Left ventricle myocardium inferior (tissue), 1 donor: ENCODE data around the gene TENM3. TPM values are rescaled to one million over a fixed set of nuclear protein-coding genes. Genes with fewer than 3 reads are reported as not detected.

Experiments
- DNase-seq: peaks from one replicate; pipeline ENCODE4 v3.0.0-alpha.2; 2020
- H3K27ac ChIP-seq: fragments of 200-600 bp; replicated peaks from 2 replicates; pipeline ENCODE4 v1.8.0; 2021
- H3K27me3 ChIP-seq: fragments of 200-600 bp; 2 replicates; pipeline ENCODE4 v1.8.0; 2021; ENCODE audit warnings: low read depth
- H3K36me3 ChIP-seq: fragments of 200-600 bp; 2 replicates; pipeline ENCODE4 v1.8.0; 2021
- H3K4me1 ChIP-seq: fragments of 200-600 bp; 2 replicates; pipeline ENCODE4 v1.8.0; 2021
- H3K4me3 ChIP-seq: fragments of 200-600 bp; 2 replicates; pipeline ENCODE4 v1.8.0; 2021; ENCODE audit warnings: mild to moderate bottlenecking, moderate library complexity
- H3K9me3 ChIP-seq: fragments of 200-600 bp; replicated peaks from 2 replicates; pipeline ENCODE4 v1.8.0; 2021
- CTCF ChIP-seq: fragments of 200-600 bp; IDR thresholded peaks from 2 replicates; pipeline ENCODE4 v1.8.0; 2021; ENCODE audit warnings: antibody characterized with exemption, mild to moderate bottlenecking, borderline replicate concordance
- intact Hi-C: fragments of 100-400 bp; cut with micrococcal nuclease; formaldehyde crosslinking; loops from one replicate; pipeline ENCODE4 v1.11.0; 2022
- total RNA-seq: library from RNA; stranded (reverse); fragmentation: NEBNext Ultra II Directional; extraction: Animal tissue kit (Norgen Biotek cat#: 25700); gene quantifications from one replicate; pipeline ENCODE4 v1.2.1, GENCODE V29; 2021
- donor health status: DM: no; HTN: yes; CAD: no; lungs with severe emphysema.

The TENM3 gene
- total RNA-seq, 1 donor from 2014 or later: 1.5 TPM

GRCh38 chr4:182496408-182496807 lies 253.2 kb downstream of the TENM3 start:
- intact Hi-C loops: no loop called here
- Histone ChIP-seq H3K4me1 (peaks cover 18% of the 10 kb centered on the region), H3K27me3 (no peaks in the 10 kb centered on the region), H3K36me3 (no peaks in the 10 kb centered on the region), H3K9me3 (no peaks in the 10 kb centered on the region), H3K4me3 (no peak overlapping the region), H3K27ac (no peak overlapping the region)
- no peak for TF ChIP-seq CTCF
- DNase-seq: no peak

- intact Hi-C loops: no loop called here
- Histone ChIP-seq H3K9me3 (no peaks in the 10 kb centered on the region), H3K4me1 (no peaks in the 10 kb centered on the region), H3K27me3 (no peaks in the 10 kb centered on the region), H3K27ac (no peak overlapping the region), H3K4me3 (no peak overlapping the region), H3K36me3 (no peaks in the 10 kb centered on the region)
- DNase-seq: no peak
- no peak for TF ChIP-seq CTCF
Observed at GRCh38 chr4:182502064-182502463, 258.9 kb downstream of the TENM3 start.

DNA sequence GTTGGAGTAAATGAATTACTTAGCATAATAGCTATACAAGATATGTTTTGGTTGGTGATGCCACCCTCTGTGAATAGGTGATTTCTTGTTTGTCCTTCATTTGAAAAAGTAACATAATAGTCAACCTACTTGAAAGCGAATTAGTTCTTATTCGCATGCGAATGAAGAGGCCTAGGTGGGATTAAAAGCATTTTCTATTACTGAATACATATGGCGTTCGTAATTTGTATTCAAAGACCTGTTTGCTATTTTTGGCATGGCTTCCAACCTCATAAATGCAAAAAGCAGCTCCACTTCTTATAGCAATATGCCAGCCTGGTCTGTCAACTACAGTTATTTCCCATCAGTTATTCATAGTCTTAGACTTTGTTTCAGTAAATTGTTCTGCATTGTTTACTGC lies 261.3 kb downstream of the TENM3 start:
- no peaks in the 10 kb centered on the region for H3K9me3 ChIP-seq
- H3K27ac ChIP-seq: no peak overlapping the region
- no peak overlapping the region for H3K4me3 ChIP-seq
- no peaks in the 10 kb centered on the region for H3K27me3 ChIP-seq
- TF ChIP-seq CTCF: no peak
- intact Hi-C loops: no loop called here
- DNase-seq: no peak
- no peaks in the 10 kb centered on the region for H3K36me3 ChIP-seq
- no peaks in the 10 kb centered on the region for H3K4me1 ChIP-seq

GRCh38 chr4:182507805-182508204 lies 264.6 kb downstream of the TENM3 start:
- H3K9me3 ChIP-seq: no peaks in the 10 kb centered on the region
- intact Hi-C loops: no loop called here
- H3K4me1 ChIP-seq: no peaks in the 10 kb centered on the region
- no peaks in the 10 kb centered on the region for H3K27me3 ChIP-seq
- no peak overlapping the region for H3K4me3 ChIP-seq
- H3K27ac ChIP-seq: no peak overlapping the region
- no peaks in the 10 kb centered on the region for H3K36me3 ChIP-seq
- DNase-seq: no peak
- no peak for TF ChIP-seq CTCF

DNA sequence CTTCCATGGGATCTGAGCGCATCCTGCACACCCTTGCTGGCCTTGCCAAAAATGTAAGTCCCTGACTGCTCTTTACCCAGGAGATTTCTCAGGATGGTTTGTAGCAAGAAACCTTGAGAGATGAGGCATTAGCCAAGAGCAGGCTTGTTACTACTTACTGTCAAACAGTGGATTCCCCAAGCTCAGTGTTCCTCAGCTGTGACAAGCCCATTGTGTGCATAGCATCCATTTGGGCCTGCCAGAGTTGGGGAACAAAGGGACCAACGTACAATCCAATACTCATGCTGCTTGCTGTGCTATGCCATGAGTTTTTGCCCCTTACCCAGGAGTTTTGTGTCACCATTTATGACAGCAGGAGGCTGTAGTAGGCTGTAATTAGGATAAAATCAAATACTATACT lies 267.6 kb downstream of the TENM3 start:
- DNase-seq: no peak
- H3K9me3 ChIP-seq: no peaks in the 10 kb centered on the region
- no peak for TF ChIP-seq CTCF
- H3K27me3 ChIP-seq: no peaks in the 10 kb centered on the region
- no peaks in the 10 kb centered on the region for H3K4me1 ChIP-seq
- H3K4me3 ChIP-seq: no peak overlapping the region
- no peak overlapping the region for H3K27ac ChIP-seq
- intact Hi-C loops: no loop called here
- no peaks in the 10 kb centered on the region for H3K36me3 ChIP-seq
